HG03064 (cell line): ENCODE results near the gene CASP8.

Source experiments
- ATAC-seq: cut with Tn5 transposase; IDR thresholded peaks from one replicate; pipeline ENCODE4 v1.9.1; 2021; ENCODE audit warnings: low read depth; ENCODE audit not compliant: unreplicated experiment

CASP8 gene

GRCh38 chr2:201260302-201260800 lies at the start of gene CASP8:
Gene CASP8, plus strand, starts transcription at chr2:201260536. Its CDS starts 5,951 bp downstream, at chr2:201266487.
- ATAC-seq: no peak

- ATAC-seq: no peak
Observed at GRCh38 chr2:201215963-201216362, 44.4 kb upstream of the CASP8 start.

GRCh38 chr2:201216918-201217317 lies 43.4 kb upstream of the CASP8 start:
- no peak for ATAC-seq

GRCh38 chr2:201218780-201219179 lies 41.6 kb upstream of the CASP8 start:
- no peak for ATAC-seq

GRCh38 chr2:201219328-201220096 lies 40.8 kb upstream of the CASP8 start:
- no peak for ATAC-seq

- ATAC-seq: no peak
Observed at GRCh38 chr2:201220102-201220570, 40.2 kb upstream of the CASP8 start.

- ATAC-seq: peak; percentile 95
Observed at GRCh38 chr2:201223089-201224073, 37.0 kb upstream of the CASP8 start.

GRCh38 chr2:201228271-201228911 lies 31.9 kb upstream of the CASP8 start:
- no peak for ATAC-seq

- no peak for ATAC-seq
Observed at GRCh38 chr2:201228912-201229290, 31.4 kb upstream of the CASP8 start.

GRCh38 chr2:201231781-201232466 lies 28.4 kb upstream of the CASP8 start:
- ATAC-seq: peak; percentile 53

GRCh38 chr2:201232467-201232815 lies 27.9 kb upstream of the CASP8 start:
- no peak for ATAC-seq

- peak; percentile 81 for ATAC-seq
Observed at GRCh38 chr2:201233192-201233811, 27.0 kb upstream of the CASP8 start.

- ATAC-seq: peak; percentile 11
Observed at GRCh38 chr2:201233812-201234662, 26.3 kb upstream of the CASP8 start.

- no peak for ATAC-seq
Observed at GRCh38 chr2:201234663-201235135, 25.6 kb upstream of the CASP8 start.

- no peak for ATAC-seq
Observed at GRCh38 chr2:201235860-201236811, 24.2 kb upstream of the CASP8 start.

- ATAC-seq: no peak
Observed at GRCh38 chr2:201237486-201238123, 22.7 kb upstream of the CASP8 start.
